HG03139 (cell line): ENCODE measurements around the gene KCNQ1.

ENCODE experiments used
- ATAC-seq: cut with Tn5 transposase; IDR thresholded peaks from one replicate; pipeline ENCODE4 v1.9.1; 2021; ENCODE audit not compliant: unreplicated experiment

Gene KCNQ1

DNA sequence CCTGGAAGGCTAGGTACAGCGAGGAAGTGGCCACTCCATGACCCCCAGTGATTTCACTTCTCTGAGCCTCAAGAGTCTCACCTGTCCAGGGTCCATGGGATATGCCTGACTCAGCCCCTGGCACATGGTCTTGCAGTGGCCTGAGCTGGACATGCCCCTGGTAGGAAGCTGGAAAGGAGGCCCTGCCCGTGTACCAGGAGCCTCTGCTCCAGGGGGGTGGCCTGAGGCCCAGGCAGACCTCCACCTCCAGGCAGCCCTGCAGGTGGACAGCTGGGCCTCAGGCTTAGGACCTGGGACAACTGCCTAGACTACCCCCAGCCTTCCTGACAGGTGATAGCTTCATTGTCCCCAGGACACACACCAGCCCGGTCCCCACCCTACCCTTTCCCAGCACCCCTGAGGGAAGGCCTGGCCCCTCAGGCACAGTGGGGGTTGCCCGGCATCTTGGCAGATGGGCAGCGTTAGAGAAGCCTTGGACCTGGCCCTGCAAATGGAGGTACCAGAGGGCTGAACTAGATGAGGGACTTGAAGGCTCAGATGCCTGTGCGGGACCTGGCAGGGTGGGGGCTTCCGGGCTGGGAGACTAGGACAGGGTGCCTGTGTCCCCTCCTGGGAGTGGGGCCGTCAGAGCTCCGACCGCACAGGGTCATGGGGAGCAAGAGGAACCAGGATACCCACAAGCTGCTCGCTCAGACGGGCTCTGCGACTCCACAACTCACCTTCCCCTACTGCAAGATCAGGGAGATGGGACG lies 387.1 kb downstream of the KCNQ1 start:
- no peak for ATAC-seq

DNA sequence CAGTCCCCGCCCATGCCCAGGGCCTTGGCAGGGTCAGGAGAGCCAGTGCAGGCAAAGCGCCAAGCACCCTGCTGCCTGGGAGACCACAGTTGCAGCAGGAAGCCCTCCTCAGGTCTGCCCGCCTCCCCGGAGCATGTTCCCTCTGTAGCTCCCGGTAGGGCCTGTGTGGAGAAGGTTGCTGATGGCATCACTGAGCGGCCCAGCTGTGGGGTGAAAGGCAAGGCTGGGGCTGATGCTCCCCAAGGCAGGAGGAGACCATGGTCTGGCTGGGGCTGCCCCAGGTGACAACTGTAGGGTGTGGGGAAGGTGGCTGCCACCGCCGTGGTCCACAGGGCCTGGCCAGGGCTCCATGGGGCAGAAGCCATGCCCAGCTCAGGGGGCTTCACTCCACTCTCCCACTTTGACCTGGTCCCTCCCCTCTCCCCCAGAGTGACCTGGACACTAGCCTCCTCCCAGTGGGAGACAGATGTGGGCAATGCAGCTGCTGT lies 387.8 kb downstream of the KCNQ1 start:
- no peak for ATAC-seq

DNA sequence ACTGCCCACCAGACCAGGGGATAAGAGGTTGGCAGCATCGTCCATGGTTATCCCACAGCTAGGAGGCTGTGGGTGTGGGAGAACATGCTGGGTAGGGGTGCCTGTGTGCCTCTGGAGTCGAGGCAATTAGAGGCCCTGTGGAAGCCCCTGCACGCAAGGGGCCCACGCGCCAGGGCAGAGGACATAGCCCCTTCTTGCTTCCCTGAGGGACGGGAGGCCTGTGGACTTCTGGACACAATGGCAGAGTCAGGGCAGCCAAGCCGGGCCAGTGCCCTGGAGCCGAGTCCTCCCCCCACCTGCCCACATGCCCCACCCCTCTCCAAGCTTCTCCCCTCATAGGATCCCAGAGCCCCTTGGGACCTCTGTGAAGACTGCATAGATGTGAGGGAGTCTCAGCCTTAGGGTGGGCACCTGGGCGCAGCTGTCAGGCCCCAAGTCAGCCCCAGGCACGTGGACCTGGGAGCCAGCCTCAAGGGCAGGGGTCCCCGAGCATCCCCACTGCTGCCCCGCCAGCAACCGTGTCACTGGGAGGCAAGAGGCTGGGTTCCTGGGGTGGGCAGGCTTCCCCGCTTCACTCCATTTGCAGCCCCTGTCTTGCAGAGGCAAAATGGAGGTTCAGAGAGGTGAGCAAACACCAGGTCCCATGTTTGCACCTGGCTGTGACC lies 388.4 kb downstream of the KCNQ1 start:
- ATAC-seq: no peak

DNA sequence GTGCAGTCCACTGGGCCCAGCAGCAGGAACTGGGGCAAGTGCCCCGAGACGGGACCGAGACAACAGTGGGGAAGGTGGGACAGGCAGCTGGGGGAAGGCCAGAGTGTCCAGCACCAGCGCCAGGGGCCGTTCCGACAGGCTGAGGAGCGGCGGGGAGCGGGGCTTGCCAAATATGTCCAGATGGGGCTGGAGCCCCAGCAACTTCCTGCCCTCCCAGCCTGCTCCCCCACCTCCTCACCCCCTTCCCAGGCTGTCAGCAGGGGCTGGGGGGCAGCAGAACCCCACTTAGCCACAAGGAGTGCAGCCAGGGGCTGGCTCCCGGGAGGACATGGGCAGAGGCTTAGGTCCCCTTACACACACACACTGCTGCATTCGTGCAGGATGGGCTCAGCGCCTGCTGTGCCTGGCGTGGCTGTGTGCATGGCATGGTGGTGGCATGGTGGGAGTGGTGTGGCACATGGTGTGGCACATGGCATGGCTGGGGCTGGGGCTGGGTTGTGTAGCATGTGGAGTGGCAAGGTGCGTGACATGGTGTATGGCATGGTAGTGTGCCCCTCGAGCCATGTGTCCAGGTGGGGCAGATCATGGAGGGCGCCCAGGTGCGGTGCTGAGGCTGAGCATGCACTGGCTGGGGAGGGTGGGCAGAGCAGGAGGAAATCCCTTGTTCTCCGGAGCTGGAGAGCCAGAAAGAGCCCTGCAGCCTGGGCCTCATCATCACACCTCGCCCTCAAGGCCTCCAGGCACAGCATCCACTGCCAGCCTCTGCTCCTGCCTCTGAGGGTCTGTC lies 389.1 kb downstream of the KCNQ1 start:
- no peak for ATAC-seq

GRCh38 chr11:2834503-2835273 lies 389.9 kb downstream of the KCNQ1 start:
- no peak for ATAC-seq

GRCh38 chr11:2835296-2835695 lies 390.5 kb downstream of the KCNQ1 start:
- no peak for ATAC-seq

GRCh38 chr11:2835751-2836150 lies 390.9 kb downstream of the KCNQ1 start:
- no peak for ATAC-seq

GRCh38 chr11:2836315-2837095 lies 391.7 kb downstream of the KCNQ1 start:
- ATAC-seq: no peak

DNA sequence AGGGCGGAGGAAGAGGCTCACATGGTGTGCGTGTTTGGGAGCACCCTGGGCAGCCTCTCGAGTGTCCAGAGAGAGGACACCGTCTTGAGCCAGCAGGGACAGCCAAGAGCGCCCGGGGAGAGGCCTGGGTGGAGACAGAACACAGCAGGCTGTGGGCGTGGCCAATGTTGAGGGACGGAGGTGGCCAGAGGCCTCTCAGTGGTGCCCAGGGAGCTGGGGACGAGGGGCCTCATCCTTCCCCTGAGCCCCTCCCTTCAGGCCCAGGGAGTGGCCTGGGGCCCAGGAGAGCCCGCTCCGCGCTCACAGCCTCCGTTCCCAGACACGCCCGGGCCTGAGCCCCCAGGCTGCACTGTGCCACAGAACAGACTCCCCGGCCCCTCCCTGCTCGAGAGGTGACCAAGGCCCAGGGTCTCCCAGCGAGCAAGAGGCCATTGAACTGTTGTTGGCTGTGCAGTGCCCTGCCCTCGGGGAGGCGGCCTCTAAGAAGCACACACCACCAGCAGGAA lies 392.3 kb downstream of the KCNQ1 start:
- ATAC-seq: no peak

GRCh38 chr11:2837651-2838050 lies 392.8 kb downstream of the KCNQ1 start:
- ATAC-seq: no peak

- ATAC-seq: no peak
These were observed 393.3 kb downstream of the KCNQ1 start for GRCh38 chr11:2838091-2838490.

DNA sequence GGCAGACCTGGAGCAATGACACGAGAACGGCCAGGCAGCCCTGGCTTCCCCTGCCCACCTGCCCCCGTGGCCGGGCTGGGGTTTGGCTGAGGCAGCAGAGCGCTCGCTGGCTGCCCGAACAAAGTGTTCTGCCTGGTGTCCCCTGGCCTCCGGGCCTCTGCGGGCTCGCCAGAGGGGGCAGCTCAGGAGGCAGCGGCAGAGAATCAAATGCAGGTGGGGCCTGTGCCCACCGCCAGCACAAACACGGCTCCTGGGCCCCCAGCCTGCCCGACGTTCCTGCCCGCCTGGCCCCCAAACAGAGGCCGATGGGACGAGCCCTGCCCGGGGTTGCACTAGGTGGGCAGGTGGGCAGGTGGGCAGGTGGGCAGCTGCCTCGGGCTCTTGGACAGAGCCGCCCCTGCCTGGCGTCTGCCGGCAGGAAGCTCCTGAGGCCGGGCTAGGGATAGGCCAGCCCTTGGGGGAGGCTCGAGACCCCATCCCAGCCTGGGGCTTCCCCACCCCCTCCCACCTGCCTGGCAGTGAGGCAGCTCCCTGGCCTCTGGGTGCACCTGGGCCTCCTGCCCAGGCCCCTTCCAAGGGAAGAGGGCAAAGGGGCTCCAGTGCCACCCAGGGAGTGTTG lies 394.0 kb downstream of the KCNQ1 start:
- ATAC-seq: no peak

GRCh38 chr11:2839395-2839943 lies 394.7 kb downstream of the KCNQ1 start:
- ATAC-seq: no peak

GRCh38 chr11:2841411-2842190 lies 396.8 kb downstream of the KCNQ1 start:
- no peak for ATAC-seq

- no peak for ATAC-seq
These were observed 398.1 kb downstream of the KCNQ1 start for GRCh38 chr11:2842876-2843275.

DNA sequence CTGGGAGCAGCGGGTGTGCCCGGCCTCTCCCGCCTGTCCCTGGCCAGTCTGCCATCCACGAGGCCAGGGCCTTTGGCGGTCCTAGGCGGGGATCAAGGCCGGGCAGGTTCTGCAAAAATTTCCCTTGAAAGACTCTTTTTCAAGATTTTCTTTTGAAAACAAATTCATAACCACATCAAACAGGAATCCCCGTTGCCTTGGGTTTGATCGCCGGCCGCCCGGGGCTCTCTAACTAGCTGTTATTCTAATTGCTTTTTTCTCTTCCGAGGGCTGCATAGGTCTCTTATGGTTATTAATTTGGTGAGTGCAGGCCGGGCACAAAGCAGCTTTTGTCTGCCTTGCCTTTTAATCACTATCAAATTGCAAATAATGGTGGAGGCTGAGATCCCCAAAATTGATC lies 398.7 kb downstream of the KCNQ1 start:
- ATAC-seq: no peak

GRCh38 chr11:2844116-2844842 lies 399.5 kb downstream of the KCNQ1 start:
- ATAC-seq: no peak

GRCh38 chr11:2844996-2845395 lies 400.2 kb downstream of the KCNQ1 start:
- no peak for ATAC-seq
